ENCODE measurements around the gene HRCT1.
"Not testable (repeated sequence)": the region's sequence is repeated elsewhere in the genome, so short reads cannot be mapped to it uniquely, and the experiment has no call there.

HRCT1 gene

DNA sequence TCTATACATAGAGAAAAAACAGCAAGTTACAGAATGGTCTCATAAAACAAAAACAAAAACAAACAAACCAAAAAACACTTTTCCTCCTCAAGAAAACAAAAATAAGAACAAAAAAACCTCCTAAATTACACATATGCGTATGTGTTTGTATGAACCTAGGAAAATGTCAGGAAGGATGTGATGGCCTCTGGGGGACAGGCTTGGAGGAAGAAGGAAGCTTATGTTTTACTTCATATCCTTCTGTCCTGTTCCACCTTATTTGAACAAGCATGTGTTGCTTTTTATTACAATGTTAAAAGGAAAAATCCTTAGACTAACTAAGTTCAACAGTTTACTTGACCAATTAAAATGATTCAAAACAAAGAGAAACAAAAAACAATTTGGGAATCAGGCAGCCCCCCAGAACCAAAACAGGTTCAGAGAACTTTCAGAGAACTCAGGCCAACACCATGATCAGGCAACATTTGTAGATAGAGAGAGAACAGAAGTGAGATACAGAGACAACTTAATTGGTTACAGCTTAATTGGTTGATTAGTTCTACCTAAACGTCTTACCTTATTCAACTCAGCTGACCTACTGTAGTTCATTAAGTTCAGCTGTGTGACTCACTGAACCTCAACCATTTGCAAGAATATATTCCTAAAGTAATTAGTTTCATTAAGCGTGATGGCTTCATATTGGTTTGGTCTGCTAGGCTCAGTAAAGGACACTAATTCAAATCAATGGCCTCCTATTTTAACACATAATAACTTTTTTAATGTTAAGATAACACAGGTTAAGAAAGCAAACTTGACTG, 13.4 kb downstream of the HRCT1 start:
- no peak for DNase-seq

GRCh38 chr9:35920051-35920620, 14.1 kb downstream of the HRCT1 start:
- DNase-seq: no peak

DNA sequence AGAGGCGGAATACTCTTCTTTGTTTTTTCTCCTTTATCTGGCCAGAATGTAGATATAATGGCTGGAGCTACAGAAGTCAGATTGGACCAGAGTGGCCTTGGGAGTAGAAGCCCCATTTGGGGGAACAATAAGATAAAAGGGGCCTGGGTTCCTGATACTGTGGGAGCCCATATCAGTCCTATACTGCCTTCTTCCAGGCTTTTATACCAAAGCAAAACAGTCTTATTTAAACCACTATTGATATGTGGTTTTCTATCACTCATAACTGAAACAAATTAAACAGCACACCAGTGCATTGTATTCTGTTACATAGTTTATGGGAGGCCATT, 17.6 kb downstream of the HRCT1 start:
- DNase-seq: no peak

- DNase-seq: peak in 1 of 2 experiments; percentile 47
Observed at GRCh38 chr9:35923927-35924763, 18.1 kb downstream of the HRCT1 start.

DNA sequence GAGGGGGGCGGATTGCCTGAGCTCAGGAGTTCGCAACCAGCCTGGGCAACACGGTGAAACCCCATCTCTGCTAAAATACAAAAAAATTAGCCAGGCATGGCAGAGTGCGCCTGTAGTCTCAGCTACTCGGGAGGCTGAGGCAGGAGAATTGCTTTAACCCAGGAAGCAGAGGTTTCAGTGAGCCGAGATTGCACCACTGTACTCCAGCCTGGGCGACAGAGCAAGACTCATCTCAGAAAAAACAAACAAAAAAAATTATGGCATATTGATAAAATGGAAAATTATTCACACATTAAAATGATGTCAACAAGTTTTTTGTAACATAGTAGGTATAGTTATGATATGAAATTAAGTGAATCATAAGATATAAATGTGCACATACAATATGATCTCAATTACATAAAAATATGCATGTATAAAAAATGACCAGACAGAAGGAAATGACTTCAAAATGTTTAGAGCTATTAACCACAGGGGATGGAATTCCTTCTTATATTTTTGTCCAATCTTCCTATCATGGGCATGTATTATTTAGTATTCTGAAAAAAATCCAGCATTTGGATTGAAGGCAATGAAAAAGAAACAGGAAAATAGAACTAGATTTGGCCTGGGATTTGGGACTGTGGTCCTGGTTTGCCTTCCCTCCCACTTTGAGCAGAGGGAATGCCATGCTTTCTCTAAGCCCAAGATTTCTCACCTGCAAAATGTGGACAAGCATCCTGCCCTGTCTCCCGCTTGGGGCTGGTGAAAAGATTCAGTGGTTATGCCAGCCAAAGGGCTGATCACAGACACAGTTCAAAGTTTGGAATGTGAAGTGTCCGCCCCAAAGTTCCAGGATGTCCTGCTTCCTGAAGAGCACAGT, 22.8 kb downstream of the HRCT1 start:
- no peak for DNase-seq

DNA sequence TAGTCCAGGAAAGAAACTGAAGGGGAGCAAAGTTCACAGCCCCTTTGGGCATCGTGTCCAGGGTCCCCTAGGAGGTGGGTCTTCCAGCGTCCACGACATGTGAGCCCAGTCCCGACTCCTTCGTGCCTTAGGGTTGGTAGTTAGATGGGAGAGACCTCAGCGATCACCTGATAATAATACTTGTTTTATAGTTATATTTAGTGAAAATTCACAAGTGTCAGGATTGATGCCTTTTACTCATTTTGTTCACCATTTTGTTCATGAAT, 23.4 kb downstream of the HRCT1 start:
- no peak for DNase-seq

GRCh38 chr9:35930521-35930920, 24.5 kb downstream of the HRCT1 start:
- no peak for DNase-seq

- no peak for DNase-seq
Observed at GRCh38 chr9:35930989-35931388, 25.0 kb downstream of the HRCT1 start.

DNA sequence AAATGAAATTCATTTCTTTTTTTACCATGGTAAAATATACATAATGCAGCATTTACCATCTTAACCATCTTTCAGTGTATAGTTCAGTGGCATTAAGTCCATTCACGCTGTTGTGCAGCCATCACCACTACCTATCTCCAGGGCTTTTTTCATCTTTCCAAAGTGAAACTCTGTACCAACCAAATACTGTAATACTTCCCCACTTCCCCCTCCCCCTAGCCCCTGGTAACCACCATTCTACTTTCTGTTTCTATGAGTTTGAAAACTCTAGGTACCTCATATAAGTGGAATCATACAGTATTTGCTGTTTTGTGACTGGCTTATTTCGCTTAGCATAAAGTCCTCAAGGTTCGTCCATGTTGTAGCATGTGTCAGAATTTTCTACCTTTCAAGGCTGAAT, 26.7 kb downstream of the HRCT1 start:
- DNase-seq: no peak

GRCh38 chr9:35933550-35934067, 27.6 kb downstream of the HRCT1 start:
- no peak for DNase-seq

DNA sequence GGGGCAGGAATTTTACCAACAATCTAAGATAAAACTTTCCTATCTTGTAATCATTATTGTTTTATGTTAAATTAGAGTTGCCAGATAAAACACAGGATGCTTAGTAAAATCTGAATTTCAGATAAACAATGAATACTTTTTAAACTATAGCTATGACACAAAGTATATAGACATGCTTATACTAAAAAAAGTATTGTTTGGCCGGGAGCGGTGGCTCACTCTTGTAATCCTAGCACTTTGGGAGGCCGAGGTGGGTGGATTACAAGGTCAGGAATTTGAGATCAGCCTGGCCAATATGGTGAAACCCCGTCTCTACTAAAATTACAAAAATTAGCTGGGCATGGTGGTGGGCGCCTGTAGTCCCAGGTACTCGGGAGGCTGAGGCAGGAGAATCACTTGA, 28.1 kb downstream of the HRCT1 start:
- DNase-seq: not testable (repeated sequence)

DNA sequence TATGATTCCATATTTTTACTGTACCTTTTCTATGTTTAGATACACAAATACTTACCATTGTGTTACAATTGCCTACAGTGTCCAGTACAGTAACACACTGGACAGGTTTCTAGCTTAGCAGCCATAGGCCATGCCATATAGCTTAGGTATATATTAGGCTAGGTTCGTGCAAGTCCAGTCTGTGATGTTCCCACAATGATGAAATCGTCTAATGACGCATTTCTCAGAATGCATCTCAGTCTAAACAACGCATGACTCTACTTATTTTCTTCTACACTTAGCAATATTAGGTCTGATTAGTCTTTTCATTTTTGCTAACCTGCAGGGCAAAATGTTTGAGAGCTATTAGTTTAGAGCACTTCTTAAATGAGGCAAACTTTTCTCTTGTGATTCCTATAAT, 29.3 kb downstream of the HRCT1 start:
- DNase-seq: no peak

DNA sequence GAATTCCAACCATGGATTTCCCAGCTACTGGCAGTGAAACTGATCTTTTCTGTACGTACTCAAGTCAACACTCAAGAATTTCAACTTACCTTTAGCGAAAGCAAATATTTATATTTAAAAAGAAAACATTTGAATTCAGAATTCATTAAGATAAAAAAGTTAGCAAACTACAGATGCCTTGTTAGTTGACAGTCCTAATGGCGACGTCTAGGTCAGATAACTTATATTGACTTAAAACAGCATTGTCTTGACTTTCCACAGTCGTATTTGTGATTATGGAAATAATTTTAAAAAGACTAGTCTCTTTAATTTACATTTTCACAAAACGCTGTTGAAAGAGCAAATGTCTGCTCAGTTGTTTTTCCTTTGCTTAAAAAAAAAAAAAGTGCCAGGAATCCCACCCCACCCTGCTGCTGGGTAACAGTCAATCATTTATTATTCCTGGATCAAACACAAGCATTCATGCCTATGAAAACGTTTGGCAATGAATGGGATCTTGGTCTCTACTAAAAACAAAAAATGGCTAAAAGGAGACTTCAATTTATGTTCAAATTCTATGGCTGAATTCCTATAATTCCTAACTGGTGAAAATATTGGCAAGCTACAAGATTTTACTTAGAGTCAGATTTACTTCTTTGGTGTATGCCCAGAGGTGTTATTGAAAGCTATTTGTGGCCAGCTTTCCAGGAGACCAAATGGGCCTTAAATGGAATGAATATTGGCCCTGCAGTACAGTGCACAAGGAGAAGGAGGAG, 29.9 kb downstream of the HRCT1 start:
- no peak for DNase-seq

GRCh38 chr9:35937227-35937626, 31.2 kb downstream of the HRCT1 start:
- DNase-seq: no peak

GRCh38 chr9:35938474-35939356, 32.7 kb downstream of the HRCT1 start:
- no peak for DNase-seq

DNA sequence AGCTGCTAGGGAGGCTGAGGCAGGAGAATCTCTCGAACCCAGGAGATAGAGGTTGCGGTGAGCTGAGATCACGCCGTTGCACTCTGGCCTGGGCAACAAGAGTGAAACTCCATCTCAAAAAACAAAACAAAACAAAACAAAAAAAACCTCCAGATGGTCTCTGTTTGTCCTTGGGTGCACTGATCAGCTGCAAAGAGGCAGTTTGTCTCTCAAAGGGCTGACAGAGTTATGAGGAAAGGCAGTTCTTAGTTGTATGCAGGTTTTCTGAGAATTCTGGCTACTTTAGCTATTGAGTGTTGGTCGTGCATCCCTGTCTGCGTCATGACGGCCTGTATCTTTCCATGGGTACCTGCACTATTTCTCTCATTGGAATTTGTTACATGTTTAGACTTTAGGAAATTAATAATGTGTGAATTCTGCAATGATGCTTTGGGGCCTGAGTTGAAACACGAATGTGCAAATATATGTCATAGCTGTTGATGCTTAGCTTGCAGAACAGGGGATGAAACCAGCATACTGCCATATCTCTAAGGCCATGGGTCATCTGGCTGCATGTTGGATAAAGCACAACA, 33.8 kb downstream of the HRCT1 start:
- DNase-seq: no peak

- DNase-seq: peak in 1 of 2 experiments; percentile 42
Observed at GRCh38 chr9:35940458-35941407, 34.7 kb downstream of the HRCT1 start.

DNA sequence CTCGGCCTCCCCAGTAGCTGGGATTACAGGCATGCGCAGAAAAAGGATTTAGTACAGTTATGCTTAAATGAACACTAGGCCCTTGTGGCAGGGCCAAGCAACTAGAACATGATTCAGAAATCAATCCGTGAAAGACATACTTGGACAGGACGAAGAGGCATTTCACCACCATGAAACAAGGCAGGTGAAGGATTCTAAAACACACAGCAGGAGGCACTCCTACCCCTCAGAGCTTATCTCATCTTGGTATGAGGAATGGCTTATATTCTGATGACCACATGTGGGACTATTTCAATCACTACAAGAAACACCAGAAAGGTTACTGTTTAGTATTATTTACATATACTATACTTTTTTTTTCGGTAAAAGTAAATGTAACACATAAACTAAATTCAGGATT, 36.3 kb downstream of the HRCT1 start:
- no peak for DNase-seq

- DNase-seq: no peak
Observed at GRCh38 chr9:35944173-35944572, 38.2 kb downstream of the HRCT1 start.

DNA sequence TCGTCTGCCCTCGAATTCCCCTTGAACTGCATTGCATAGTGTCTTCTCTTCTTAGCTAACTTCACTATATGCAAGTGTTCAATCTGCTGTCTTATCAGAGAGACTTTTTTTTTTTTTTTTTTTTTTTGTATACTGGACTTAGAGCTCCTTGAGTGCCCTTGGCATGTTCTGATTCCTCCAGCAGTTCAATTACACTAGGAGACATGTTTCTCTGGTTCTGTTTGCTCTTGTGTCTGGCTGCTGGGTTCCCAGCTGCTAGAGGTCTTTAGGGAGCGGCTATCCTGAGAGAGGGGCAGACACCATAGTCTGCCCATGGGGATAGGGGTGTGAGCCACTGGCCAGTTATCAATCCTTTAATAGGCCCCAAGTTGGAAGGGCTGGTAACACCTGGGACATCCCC, 38.8 kb downstream of the HRCT1 start:
- DNase-seq: no peak

Measured in stimulated activated CD4-positive, alpha-beta T cell treated with anti-CD3 and anti-CD28 coated beads, Interleukin-4, amount 100 ng/mL, for 4 hours (primary cell).